ENCODE data around the gene PRRT2.

GRCh38 chr16:29811896-29812665 lies at the start of gene PRRT2:
- TF ChIP-seq CTCF (IDR thresholded peaks at IDR 0.05) (no peak), POLR2A (IDR thresholded peaks at IDR 0.05) (no peak)
